ENCODE results near the gene PLEKHA5.

The PLEKHA5 gene

GRCh38 chr12:19128485-19128884, 1.0 kb upstream of the PLEKHA5 start:
- DNase-seq: no peak

- DNase-seq: no peak
Measured at GRCh38 chr12:19129122-19129485, 429 bp upstream of the PLEKHA5 start.

- DNase-seq: no peak
Measured at GRCh38 chr12:19130224-19131024, 891 bp downstream of the PLEKHA5 start.

- DNase-seq: no peak
Measured at GRCh38 chr12:19131025-19131444, 1.5 kb downstream of the PLEKHA5 start.

- DNase-seq: no peak
Measured at GRCh38 chr12:19138551-19138950, 9.0 kb downstream of the PLEKHA5 start.

- no peak for DNase-seq
Measured at GRCh38 chr12:19138956-19139355, 9.4 kb downstream of the PLEKHA5 start.

- DNase-seq: no peak
Measured at GRCh38 chr12:19139615-19140194, 10.2 kb downstream of the PLEKHA5 start.

- DNase-seq: no peak
Measured at GRCh38 chr12:19140381-19141236, 11.1 kb downstream of the PLEKHA5 start.

- no peak for DNase-seq
Measured at GRCh38 chr12:19142499-19142898, 13.0 kb downstream of the PLEKHA5 start.

GRCh38 chr12:19144287-19144686, 14.8 kb downstream of the PLEKHA5 start:
- DNase-seq: no peak

GRCh38 chr12:19144985-19145384, 15.5 kb downstream of the PLEKHA5 start:
- DNase-seq: no peak

GRCh38 chr12:19148860-19149259, 19.3 kb downstream of the PLEKHA5 start:
- no peak for DNase-seq

GRCh38 chr12:19150273-19150900, 20.9 kb downstream of the PLEKHA5 start:
- no peak for DNase-seq

GRCh38 chr12:19151298-19151697, 21.8 kb downstream of the PLEKHA5 start:
- DNase-seq: no peak

GRCh38 chr12:19153396-19153795, 23.9 kb downstream of the PLEKHA5 start:
- no peak for DNase-seq

- no peak for DNase-seq
Measured at GRCh38 chr12:19154686-19155085, 25.2 kb downstream of the PLEKHA5 start.

- no peak for DNase-seq
Measured at GRCh38 chr12:19155981-19156734, 26.6 kb downstream of the PLEKHA5 start.

GRCh38 chr12:19158923-19159322, 29.4 kb downstream of the PLEKHA5 start:
- no peak for DNase-seq

GRCh38 chr12:19161216-19161615, 31.7 kb downstream of the PLEKHA5 start:
- no peak for DNase-seq

GRCh38 chr12:19165451-19165850, 35.9 kb downstream of the PLEKHA5 start:
- DNase-seq: no peak

- DNase-seq: no peak
Measured at GRCh38 chr12:19166387-19166786, 36.9 kb downstream of the PLEKHA5 start.

- DNase-seq: no peak
Measured at GRCh38 chr12:19166956-19167355, 37.4 kb downstream of the PLEKHA5 start.

GRCh38 chr12:19167708-19168107, 38.2 kb downstream of the PLEKHA5 start:
- no peak for DNase-seq

All from NCI-H1436 (cell line).